ENCODE results near the gene MAP3K12. TPM values are rescaled to one million over a fixed set of nuclear protein-coding genes. Genes with fewer than 3 reads are reported as not detected.
"Not testable (repeated sequence)": the region's sequence is repeated elsewhere in the genome, so short reads cannot be mapped to it uniquely, and the experiment has no call there.

MAP3K12 gene
- total and polyA plus RNA-seq, 2 of the 13 experiments (the other 11 are each of a cell fraction or from before 2014, with no cell fraction given) = 0.20 to 1.1 TPM

DNA sequence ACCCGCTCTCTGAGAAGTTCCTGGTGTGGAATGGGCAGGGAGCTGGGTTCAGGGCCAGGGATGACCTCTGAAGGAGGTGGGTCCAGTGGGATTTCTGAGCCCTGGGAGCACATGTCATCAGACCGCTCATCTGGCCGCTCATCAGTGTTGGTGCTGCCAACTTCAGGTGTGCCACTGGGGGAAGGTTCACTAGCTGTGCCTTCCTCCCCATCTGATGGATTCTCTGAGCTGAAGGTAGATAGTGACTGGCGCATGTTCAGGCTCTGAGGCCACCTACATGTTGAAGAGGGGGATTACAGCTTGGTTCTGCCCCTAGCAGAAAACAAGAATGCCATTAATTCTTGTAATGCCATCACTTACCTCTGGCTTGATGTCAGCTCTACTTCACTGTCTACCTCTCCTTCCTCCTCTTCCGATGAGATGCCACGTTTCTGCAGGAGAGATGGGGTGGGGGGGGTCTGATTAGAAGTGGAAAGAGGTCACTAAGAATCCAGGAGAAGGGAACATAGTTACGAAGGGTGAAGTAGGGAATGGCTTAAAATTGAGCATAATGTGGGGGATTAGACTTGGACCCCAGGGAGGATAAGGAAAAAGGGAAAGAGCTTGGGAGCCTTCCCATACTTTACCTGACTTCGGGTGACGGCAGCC, 17.2 kb downstream of the MAP3K12 start (continued):
- TF ChIP-seq POLR2G (IDR thresholded peaks at IDR 0.05; ENCODE audit: low read depth, low read length) (peak; percentile 43), POLR2AphosphoS2 (IDR thresholded peaks at IDR 0.05; ENCODE audit: low read depth, low read length) (peak; percentile 89; the same call in 1 of the 2 replicates), SETDB1 (CRISPR knock-in tag; IDR thresholded peaks at IDR 0.05; ENCODE audit: borderline replicate concordance) (no peak), POLR2A (IDR thresholded peaks at IDR 0.05; ENCODE audit: insufficient read depth in 1 of 2, low read depth in 2 of 2, low read length in 2 of 2) (peak in 1 of 2 experiments; percentile 47; a peak in 2 of 4 replicates), ZNF768 (CRISPR knock-in tag; IDR thresholded peaks at IDR 0.05) (no peak), NONO (IDR thresholded peaks at IDR 0.05) (no peak), NONO (CRISPR knock-in tag; conservative IDR thresholded peaks at IDR 0.05) (peak; percentile 24; the same call in 1 of the 2 replicates), DNMT1 (CRISPR knock-in tag; IDR thresholded peaks at IDR 0.05) (no peak), XBP1 (CRISPR knock-in tag; IDR thresholded peaks at IDR 0.05) (no peak)

DNA sequence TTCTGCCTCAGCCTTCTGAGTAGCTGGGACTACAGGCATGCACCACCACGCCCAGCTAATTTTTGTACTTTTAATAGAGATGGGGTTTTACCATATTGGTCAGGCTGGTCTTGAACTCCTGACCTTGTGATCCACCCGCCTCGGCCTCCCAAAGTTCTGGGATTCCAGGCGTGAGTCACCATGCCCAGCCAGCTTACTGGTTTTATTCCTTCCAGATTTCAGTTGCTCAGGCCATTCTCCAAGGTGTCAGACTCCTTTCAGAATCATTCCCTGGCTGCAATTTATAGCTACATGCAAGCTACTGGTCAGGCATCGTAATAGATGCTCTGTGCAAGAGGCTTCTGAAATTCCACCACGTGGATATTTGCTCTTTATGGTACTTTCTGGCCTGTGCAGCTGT, 17.8 kb downstream of the MAP3K12 start:
- ATAC-seq; H3K4me1 ChIP-seq (ENCODE audit: insufficient read depth, low read length); H3K4me2 ChIP-seq (ENCODE audit: low read depth, low read length); FAIRE-seq; H3K9me3 ChIP-seq (ENCODE audit: low read length); intact Hi-C loops (cut with micrococcal nuclease; ENCODE audit: unreplicated experiment); H2AFZ ChIP-seq (ENCODE audit: low read length); BruUV-seq (replicated peaks); H3K9ac ChIP-seq (ENCODE audit: insufficient read depth, low read depth, low read length); H3K27me3 ChIP-seq (ENCODE audit: control insufficient read depth in 1 of 2, insufficient read depth in 2 of 2, low read length in 2 of 2); in situ Hi-C loops (cut with HindIII; ENCODE audit: extremely low pct_ligation_motif_present, low pct_unique_long_range_greater_than_20kb); H3K4me3 ChIP-seq (replicated peaks in 1 of 3; ENCODE audit: insufficient read depth in 1 of 3, low read depth in 2 of 3, low read length in 3 of 3); DNase-seq (ENCODE audit: low spot score); H3K79me2 ChIP-seq (ENCODE audit: insufficient read depth, low read length); CTCF ChIA-PET (ENCODE audit: low intra/inter-chr PET ratio, low total read pairs); H3K27ac ChIP-seq (ENCODE audit: extremely low read length, insufficient read depth, low read length): not testable (repeated sequence)
- 97% methylated on average over 6 of the region's 6 CpGs for WGBS (ENCODE audit: low lambda C conversion rate)
- POLR2A ChIA-PET = interaction anchor here (0.8 to 4.2 kb wide), 9 partner anchors 8 to 160 kb away, joined by 3 to 58 read pairs (median 5); partner anchors contain the start of genes AAAS, MAP3K12, PRR13 and SP1
- H4K20me1 ChIP-seq (ENCODE audit: insufficient read depth, low read length) = peaks cover 12% of the 10 kb centered on the region
- TF ChIP-seq, protein P1, sequence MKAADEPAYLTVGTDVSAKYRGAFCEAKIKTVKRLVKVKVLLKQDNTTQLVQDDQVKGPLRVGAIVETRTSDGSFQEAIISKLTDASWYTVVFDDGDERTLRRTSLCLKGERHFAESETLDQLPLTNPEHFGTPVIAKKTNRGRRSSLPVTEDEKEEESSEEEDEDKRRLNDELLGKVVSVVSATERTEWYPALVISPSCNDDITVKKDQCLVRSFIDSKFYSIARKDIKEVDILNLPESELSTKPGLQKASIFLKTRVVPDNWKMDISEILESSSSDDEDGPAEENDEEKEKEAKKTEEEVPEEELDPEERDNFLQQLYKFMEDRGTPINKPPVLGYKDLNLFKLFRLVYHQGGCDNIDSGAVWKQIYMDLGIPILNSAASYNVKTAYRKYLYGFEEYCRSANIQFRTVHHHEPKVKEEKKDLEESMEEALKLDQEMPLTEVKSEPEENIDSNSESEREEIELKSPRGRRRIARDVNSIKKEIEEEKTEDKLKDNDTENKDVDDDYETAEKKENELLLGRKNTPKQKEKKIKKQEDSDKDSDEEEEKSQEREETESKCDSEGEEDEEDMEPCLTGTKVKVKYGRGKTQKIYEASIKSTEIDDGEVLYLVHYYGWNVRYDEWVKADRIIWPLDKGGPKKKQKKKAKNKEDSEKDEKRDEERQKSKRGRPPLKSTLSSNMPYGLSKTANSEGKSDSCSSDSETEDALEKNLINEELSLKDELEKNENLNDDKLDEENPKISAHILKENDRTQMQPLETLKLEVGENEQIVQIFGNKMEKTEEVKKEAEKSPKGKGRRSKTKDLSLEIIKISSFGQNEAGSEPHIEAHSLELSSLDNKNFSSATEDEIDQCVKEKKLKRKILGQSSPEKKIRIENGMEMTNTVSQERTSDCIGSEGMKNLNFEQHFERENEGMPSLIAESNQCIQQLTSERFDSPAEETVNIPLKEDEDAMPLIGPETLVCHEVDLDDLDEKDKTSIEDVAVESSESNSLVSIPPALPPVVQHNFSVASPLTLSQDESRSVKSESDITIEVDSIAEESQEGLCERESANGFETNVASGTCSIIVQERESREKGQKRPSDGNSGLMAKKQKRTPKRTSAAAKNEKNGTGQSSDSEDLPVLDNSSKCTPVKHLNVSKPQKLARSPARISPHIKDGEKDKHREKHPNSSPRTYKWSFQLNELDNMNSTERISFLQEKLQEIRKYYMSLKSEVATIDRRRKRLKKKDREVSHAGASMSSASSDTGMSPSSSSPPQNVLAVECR (CRISPR knock-in tag; IDR thresholded peaks at IDR 0.05; ENCODE audit: borderline replicate concordance) = 0 out of 2 replicates have a peak, but pooled peaks have one; percentile 21
- 0 out of 2 replicates have a peak, but pooled peaks have one; percentile 17 for TF ChIP-seq PAF1 (CRISPR knock-in tag; IDR thresholded peaks at IDR 0.05)
- H3K36me3 ChIP-seq (replicated peaks in 1 of 2; ENCODE audit: control insufficient read depth in 1 of 2, insufficient read depth in 2 of 2, low read length in 2 of 2) = peaks cover 16 to 55% of the 10 kb centered on the region in 2 experiments

Measured in HepG2 (cell line).